ENCODE data around the gene B9D1.

DNA sequence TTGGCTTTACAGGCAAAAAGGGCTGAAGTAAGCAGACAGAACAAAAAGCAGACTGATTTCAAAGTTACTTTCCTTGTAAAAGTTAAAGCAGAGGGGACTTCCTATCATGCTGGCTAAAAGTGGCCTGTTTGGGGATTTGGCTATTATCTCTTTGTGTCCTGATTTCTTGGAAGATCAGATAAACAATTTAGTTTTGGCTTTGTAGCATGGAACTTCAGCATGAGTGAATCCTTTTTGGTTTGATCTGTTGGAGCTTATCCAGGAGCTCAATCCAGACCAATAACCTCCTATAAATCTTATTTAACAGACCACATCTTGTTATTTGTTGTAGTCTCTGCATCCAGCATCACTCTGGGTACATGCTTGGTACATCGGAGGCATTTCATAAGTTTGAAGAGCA is 39.6 kb upstream of the B9D1 start:
- TF ChIP-seq SP1 (IDR thresholded peaks at IDR 0.05) (no peak), NFRKB (IDR thresholded peaks at IDR 0.05) (no peak), BHLHE40 (IDR thresholded peaks at IDR 0.05; ENCODE audit: borderline replicate concordance) (no peak), FOXM1 (IDR thresholded peaks at IDR 0.05; ENCODE audit: borderline replicate concordance) (no peak), ELF4 (IDR thresholded peaks at IDR 0.05) (no peak), SUZ12 (IDR thresholded peaks at IDR 0.05) (no peak), ARNT (IDR thresholded peaks at IDR 0.05) (no peak), LEF1 (IDR thresholded peaks at IDR 0.05; ENCODE audit: borderline replicate concordance) (no peak)
